ENCODE measurements around the gene PRKAR1B.
"Not testable (repeated sequence)": the region's sequence is repeated elsewhere in the genome, so short reads cannot be mapped to it uniquely, and the experiment has no call there.

Gene PRKAR1B

GRCh38 chr7:618539-619367, 108.3 kb downstream of the PRKAR1B start:
- DNase-seq = peak; percentile 57

GRCh38 chr7:617614-618538, 109.2 kb downstream of the PRKAR1B start:
- DNase-seq = no peak

- no peak for DNase-seq
These were observed 113.5 kb downstream of the PRKAR1B start for GRCh38 chr7:613442-614140.

- DNase-seq = not testable (repeated sequence)
These were observed 115.2 kb downstream of the PRKAR1B start for GRCh38 chr7:611837-612236.

- no peak for DNase-seq
These were observed 115.7 kb downstream of the PRKAR1B start for GRCh38 chr7:611281-611810.

- DNase-seq = no peak
These were observed 116.4 kb downstream of the PRKAR1B start for GRCh38 chr7:610531-611280.

- DNase-seq = no peak
These were observed 116.9 kb downstream of the PRKAR1B start for GRCh38 chr7:610141-610530.

GRCh38 chr7:609365-609764, 117.7 kb downstream of the PRKAR1B start:
- DNase-seq = no peak

- no peak for DNase-seq
These were observed 118.1 kb downstream of the PRKAR1B start for GRCh38 chr7:608954-609353.

- no peak for DNase-seq
These were observed 118.7 kb downstream of the PRKAR1B start for GRCh38 chr7:608361-608760.

- DNase-seq = no peak
These were observed 119.1 kb downstream of the PRKAR1B start for GRCh38 chr7:607938-608337.

- no peak for DNase-seq
These were observed 121.2 kb downstream of the PRKAR1B start for GRCh38 chr7:605661-606450.

GRCh38 chr7:604884-605531, 122.1 kb downstream of the PRKAR1B start:
- DNase-seq = no peak

GRCh38 chr7:604001-604883, 122.8 kb downstream of the PRKAR1B start:
- peak; percentile 96 for DNase-seq

- DNase-seq = no peak
These were observed 123.7 kb downstream of the PRKAR1B start for GRCh38 chr7:603152-603951.

- DNase-seq = no peak
These were observed 124.5 kb downstream of the PRKAR1B start for GRCh38 chr7:602341-603141.

- peak; percentile 91 for DNase-seq
These were observed 125.3 kb downstream of the PRKAR1B start for GRCh38 chr7:601595-602340.
